GM12891 (cell line): ENCODE measurements around the gene PXDC1.

Source experiments
- DNase-seq: peaks from one replicate; pipeline ENCODE4 v3.0.0; 2011; ENCODE audit warnings: low spot score; ENCODE audit not compliant: insufficient read length
- FAIRE-seq: peaks from 2 replicates; lab custom pipeline; 2011; peaks lifted over from hg19 to GRCh38; lab: Jason Lieb, UNC
- PAX5 ChIP-seq: IDR thresholded peaks from 2 replicates; pipeline ENCODE4 v1.6.1; 2011; ENCODE audit warnings: low read length, moderate library complexity, mild to moderate bottlenecking; ENCODE audit not compliant: insufficient read depth, severe bottlenecking
- POLR2A ChIP-seq: IDR thresholded peaks from 2 replicates; pipeline ENCODE4 v1.6.1; 2011; ENCODE audit warnings: low read depth, low read length, control low read depth
- POLR2AphosphoS5 ChIP-seq: IDR thresholded peaks from 2 replicates; pipeline ENCODE4 v1.6.1; 2011; ENCODE audit warnings: low read depth, low read length, control low read depth
- POU2F2 ChIP-seq: IDR thresholded peaks from 2 replicates; pipeline ENCODE4 v1.6.1; 2011; ENCODE audit warnings: low read depth, mild to moderate bottlenecking, control low read depth, low read length, moderate library complexity
- SPI1 ChIP-seq: IDR thresholded peaks from 2 replicates; pipeline ENCODE4 v1.6.1; 2011; ENCODE audit warnings: low read depth, low read length, control low read depth
- TAF1 ChIP-seq: IDR thresholded peaks from 2 replicates; pipeline ENCODE4 v1.6.1; 2011; ENCODE audit warnings: low read depth, low read length, control low read depth

PXDC1 gene

GRCh38 chr6:3735029-3735605 is 16.4 kb downstream of the PXDC1 start:
- no peak for FAIRE-seq
- TF ChIP-seq POLR2AphosphoS5 (no peak), POLR2A (no peak), PAX5 (no peak), SPI1 (no peak), POU2F2 (no peak), TAF1 (no peak)

GRCh38 chr6:3734023-3734422 is 17.5 kb downstream of the PXDC1 start:
- FAIRE-seq = no peak
- TF ChIP-seq TAF1 (no peak), SPI1 (no peak), POLR2A (no peak), PAX5 (no peak), POU2F2 (no peak), POLR2AphosphoS5 (no peak)
- DNase-seq = no peak

More at GRCh38 chr6:3735029-3735605, 16.4 kb downstream of the PXDC1 start:
- DNase-seq = no peak

- DNase-seq (no peak), FAIRE-seq (no peak)
- TF ChIP-seq POU2F2 = no peak
- no peak for TF ChIP-seq POLR2AphosphoS5
- TF ChIP-seq TAF1 = no peak
- TF ChIP-seq PAX5 = no peak
- no peak for TF ChIP-seq POLR2A
- no peak for TF ChIP-seq SPI1
Measured at GRCh38 chr6:3733321-3733925, 18.1 kb downstream of the PXDC1 start.

GRCh38 chr6:3732345-3733141 is 19.0 kb downstream of the PXDC1 start:
- TF ChIP-seq POU2F2 (no peak), PAX5 (no peak)
- FAIRE-seq (peak; percentile 77), DNase-seq (peak; percentile 58)

- FAIRE-seq (no peak), DNase-seq (no peak)
- TF ChIP-seq POLR2A (no peak), PAX5 (no peak), POLR2AphosphoS5 (no peak), TAF1 (no peak), SPI1 (no peak), POU2F2 (no peak)
Measured at GRCh38 chr6:3731700-3732099, 19.8 kb downstream of the PXDC1 start.

GRCh38 chr6:3729603-3730344 is 21.7 kb downstream of the PXDC1 start:
- DNase-seq (no peak), FAIRE-seq (no peak)
- no peak for TF ChIP-seq POLR2A

GRCh38 chr6:3727593-3728108 is 23.9 kb downstream of the PXDC1 start:
- no peak for DNase-seq
- FAIRE-seq = no peak
- TF ChIP-seq TAF1 = no peak
- no peak for TF ChIP-seq POU2F2
- no peak for TF ChIP-seq POLR2AphosphoS5
- TF ChIP-seq SPI1 = no peak
- no peak for TF ChIP-seq PAX5
- no peak for TF ChIP-seq POLR2A

GRCh38 chr6:3727036-3727435 is 24.5 kb downstream of the PXDC1 start:
- TF ChIP-seq PAX5 (no peak), POLR2A (no peak)
- no peak for FAIRE-seq
- no peak for DNase-seq

- FAIRE-seq = no peak
- no peak for TF ChIP-seq SPI1
- no peak for TF ChIP-seq PAX5
- no peak for TF ChIP-seq POLR2A
- TF ChIP-seq POLR2AphosphoS5 = no peak
- TF ChIP-seq POU2F2 = no peak
- TF ChIP-seq TAF1 = no peak
- DNase-seq = no peak
Measured at GRCh38 chr6:3726421-3726820, 25.1 kb downstream of the PXDC1 start.
